Natural killer cell treated with Interleukin-12 subunit alpha and Interleukin-12 subunit beta and Interleukin-15 and Interleukin-18, amount 100 ng/mL, for 72 hours (primary cell): ENCODE results near the gene TMEM145. TPM values are rescaled to one million over a fixed set of nuclear protein-coding genes. Genes with fewer than 3 reads are reported as not detected.

Source experiments
- ATAC-seq, 2 donors: fragments of 150-1000 bp; cut with Tn5 transposase in 1 of 2; sonication (Bioruptor Pico), chemical (Tn5 transposase) in 1 of 2; 2 replicates each; pipeline ENCODE4 v1.10.0; 2021
- DNase-seq: peaks from one replicate; pipeline ENCODE4 v3.0.0; 2022; ENCODE audit warnings: low spot score
- H3K27ac Mint-ChIP-seq, 2 donors: 1 replicate in 1 of 2; 2 replicates in 1 of 2; pipeline ENCODE4 v1.8.0; 2022; ENCODE audit warnings: mixed read lengths in 2 of 2, mild to moderate bottlenecking in 1 of 2, moderate library complexity in 1 of 2
- H3K27me3 Mint-ChIP-seq, 2 donors: 1 replicate in 1 of 2; 2 replicates in 1 of 2; pipeline ENCODE4 v1.8.0; 2022; ENCODE audit warnings: mixed read lengths in 2 of 2
- H3K36me3 Mint-ChIP-seq: one replicate; pipeline ENCODE4 v1.8.0; 2022; ENCODE audit warnings: mixed read lengths
- H3K4me1 Mint-ChIP-seq, 2 donors: 1 replicate in 1 of 2; 2 replicates in 1 of 2; pipeline ENCODE4 v1.8.0; 2022; ENCODE audit warnings: low read depth in 2 of 2, mixed read lengths in 2 of 2, mild to moderate bottlenecking in 1 of 2
- H3K4me3 Mint-ChIP-seq: one replicate; pipeline ENCODE4 v1.8.0; 2022; ENCODE audit warnings: mixed read lengths
- H3K9me3 Mint-ChIP-seq: 2 replicates; pipeline ENCODE4 v1.8.0; 2022; ENCODE audit warnings: mixed read lengths
- total RNA-seq, 2 donors: library from RNA; stranded (reverse); gene quantifications; one replicate each; pipeline ENCODE4 v1.2.3, GENCODE V29; 2022

TMEM145 gene
- total RNA-seq, 2 donors from 2014 or later = 1.4 to 1.6 TPM

- Mint-ChIP-seq H3K4me1 (peaks cover 25 to 52% of the 10 kb centered on the region in 2 donors), H3K9me3 (no peaks in the 10 kb centered on the region), H3K4me3 (no peak overlapping the region), H3K36me3 (peaks cover 5% of the 10 kb centered on the region), H3K27ac (no peak overlapping the region), H3K27me3 (no peaks in the 10 kb centered on the region)
- no peak for DNase-seq
- ATAC-seq = no peak
Measured at GRCh38 chr19:42273407-42274064, 39.6 kb upstream of the TMEM145 start.

- ATAC-seq = no peak
- Mint-ChIP-seq H3K4me1 (peaks cover 32 to 58% of the 10 kb centered on the region in 2 donors), H3K27ac (peak overlapping the region in 1 of 2 donors; percentile 83), H3K36me3 (peaks cover 5% of the 10 kb centered on the region), H3K4me3 (no peak overlapping the region), H3K27me3 (no peaks in the 10 kb centered on the region), H3K9me3 (no peaks in the 10 kb centered on the region)
- DNase-seq = no peak
Measured at GRCh38 chr19:42274065-42274682, 38.9 kb upstream of the TMEM145 start.

- no peak for DNase-seq
- H3K27ac Mint-ChIP-seq = peak overlapping the region; percentile 18 to 83
- H3K9me3 Mint-ChIP-seq = no peaks in the 10 kb centered on the region
- H3K27me3 Mint-ChIP-seq = no peaks in the 10 kb centered on the region
- H3K4me3 Mint-ChIP-seq = peak overlapping the region; percentile 28
- peaks cover 5% of the 10 kb centered on the region for H3K36me3 Mint-ChIP-seq
- H3K4me1 Mint-ChIP-seq = peaks cover 38 to 56% of the 10 kb centered on the region in 2 donors
- no peak for ATAC-seq
Measured at GRCh38 chr19:42275103-42275502, 38.0 kb upstream of the TMEM145 start.

- Mint-ChIP-seq H3K9me3 (no peaks in the 10 kb centered on the region), H3K27me3 (no peaks in the 10 kb centered on the region), H3K4me3 (peak overlapping the region; percentile 11), H3K27ac (peak overlapping the region; percentile 22 to 83), H3K4me1 (peaks cover 38 to 52% of the 10 kb centered on the region in 2 donors), H3K36me3 (peaks cover 5% of the 10 kb centered on the region)
- DNase-seq (no peak), ATAC-seq (no peak)
Measured at GRCh38 chr19:42275517-42275916, 37.6 kb upstream of the TMEM145 start.

GRCh38 chr19:42276284-42276683 is 36.8 kb upstream of the TMEM145 start:
- DNase-seq = no peak
- peak overlapping the region; percentile 11 for H3K4me3 Mint-ChIP-seq
- no peak for ATAC-seq
- H3K27ac Mint-ChIP-seq = peak overlapping the region in 1 of 2 donors; percentile 22
- H3K27me3 Mint-ChIP-seq = no peaks in the 10 kb centered on the region
- peaks cover 5% of the 10 kb centered on the region for H3K36me3 Mint-ChIP-seq
- H3K9me3 Mint-ChIP-seq = no peaks in the 10 kb centered on the region
- H3K4me1 Mint-ChIP-seq = peaks cover 38 to 46% of the 10 kb centered on the region in 2 donors

- H3K36me3 Mint-ChIP-seq = peaks cover 5% of the 10 kb centered on the region
- no peaks in the 10 kb centered on the region for H3K27me3 Mint-ChIP-seq
- peaks cover 38 to 44% of the 10 kb centered on the region in 2 donors for H3K4me1 Mint-ChIP-seq
- no peaks in the 10 kb centered on the region for H3K9me3 Mint-ChIP-seq
- H3K4me3 Mint-ChIP-seq = no peak overlapping the region
- DNase-seq (no peak), ATAC-seq (peak in 1 of 2 donors; percentile 14)
- no peak overlapping the region for H3K27ac Mint-ChIP-seq
Measured at GRCh38 chr19:42276821-42277220, 36.3 kb upstream of the TMEM145 start.

GRCh38 chr19:42277821-42278451 is 35.2 kb upstream of the TMEM145 start:
- no peak for DNase-seq
- no peak overlapping the region for H3K4me3 Mint-ChIP-seq
- peak overlapping the region; percentile 93 to 94 for H3K27ac Mint-ChIP-seq
- no peak for ATAC-seq
- H3K36me3 Mint-ChIP-seq = peaks cover 5% of the 10 kb centered on the region
- no peaks in the 10 kb centered on the region for H3K9me3 Mint-ChIP-seq
- H3K4me1 Mint-ChIP-seq = peaks cover 38 to 50% of the 10 kb centered on the region in 2 donors
- H3K27me3 Mint-ChIP-seq = no peaks in the 10 kb centered on the region

- DNase-seq (no peak), ATAC-seq (no peak)
- Mint-ChIP-seq H3K4me3 (no peak overlapping the region), H3K9me3 (no peaks in the 10 kb centered on the region), H3K27ac (peak overlapping the region; percentile 93 to 94), H3K4me1 (peaks cover 38 to 50% of the 10 kb centered on the region in 2 donors), H3K27me3 (no peaks in the 10 kb centered on the region), H3K36me3 (peaks cover 5% of the 10 kb centered on the region)
Measured at GRCh38 chr19:42278452-42279154, 34.5 kb upstream of the TMEM145 start.

- H3K27ac Mint-ChIP-seq = peak overlapping the region; percentile 93 to 94
- H3K27me3 Mint-ChIP-seq = no peaks in the 10 kb centered on the region
- H3K36me3 Mint-ChIP-seq = peaks cover 5% of the 10 kb centered on the region
- ATAC-seq (no peak), DNase-seq (no peak)
- H3K4me3 Mint-ChIP-seq = no peak overlapping the region
- H3K4me1 Mint-ChIP-seq = peaks cover 38 to 49% of the 10 kb centered on the region in 2 donors
- H3K9me3 Mint-ChIP-seq = no peaks in the 10 kb centered on the region
Measured at GRCh38 chr19:42279155-42279901, 33.8 kb upstream of the TMEM145 start.

- H3K4me1 Mint-ChIP-seq = peaks cover 36 to 48% of the 10 kb centered on the region in 2 donors
- H3K36me3 Mint-ChIP-seq = peaks cover 5% of the 10 kb centered on the region
- no peaks in the 10 kb centered on the region for H3K9me3 Mint-ChIP-seq
- peak; percentile 90 for DNase-seq
- no peaks in the 10 kb centered on the region for H3K27me3 Mint-ChIP-seq
- ATAC-seq = peak; percentile 57
- peak overlapping the region; percentile 93 to 94 for H3K27ac Mint-ChIP-seq
- H3K4me3 Mint-ChIP-seq = no peak overlapping the region
Measured at GRCh38 chr19:42279902-42280814, 33.0 kb upstream of the TMEM145 start.

GRCh38 chr19:42280815-42281145 is 32.3 kb upstream of the TMEM145 start:
- DNase-seq (no peak), ATAC-seq (no peak)
- Mint-ChIP-seq H3K36me3 (peaks cover 5% of the 10 kb centered on the region), H3K9me3 (no peaks in the 10 kb centered on the region), H3K27me3 (no peaks in the 10 kb centered on the region), H3K27ac (no peak overlapping the region), H3K4me3 (no peak overlapping the region), H3K4me1 (peaks cover 40 to 47% of the 10 kb centered on the region in 2 donors)

GRCh38 chr19:42281146-42281826 is 31.8 kb upstream of the TMEM145 start:
- Mint-ChIP-seq H3K36me3 (no peaks in the 10 kb centered on the region), H3K27me3 (no peaks in the 10 kb centered on the region), H3K4me1 (peaks cover 40 to 47% of the 10 kb centered on the region in 2 donors), H3K4me3 (no peak overlapping the region), H3K9me3 (no peaks in the 10 kb centered on the region), H3K27ac (no peak overlapping the region)
- no peak for ATAC-seq
- DNase-seq = no peak
